ENCODE results near the gene ABCC8. TPM values are rescaled to one million over a fixed set of nuclear protein-coding genes. Genes with fewer than 3 reads are reported as not detected.

ABCC8 gene
- polyA plus RNA-seq, 3 donors = not detected

DNA sequence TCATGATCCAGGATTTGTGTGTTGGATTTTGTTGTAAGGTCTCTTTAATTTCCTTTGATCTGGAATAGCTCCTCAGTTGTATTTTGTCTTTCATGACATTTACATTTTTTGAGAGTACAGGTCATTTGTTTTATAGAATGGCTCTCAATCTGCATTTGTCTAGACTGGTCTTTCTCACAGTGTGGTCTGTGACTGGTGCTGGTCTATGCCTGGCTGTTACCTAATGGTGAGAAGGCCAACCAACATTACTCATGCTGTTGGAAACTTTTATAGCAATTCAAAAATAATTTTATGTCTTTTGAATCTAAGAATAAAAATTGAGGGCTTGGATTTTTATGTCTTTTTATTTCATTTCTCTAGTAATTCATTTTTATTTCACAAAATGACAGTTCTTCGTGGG lies 129.0 kb downstream of the ABCC8 start:
- TF ChIP-seq, protein P1, sequence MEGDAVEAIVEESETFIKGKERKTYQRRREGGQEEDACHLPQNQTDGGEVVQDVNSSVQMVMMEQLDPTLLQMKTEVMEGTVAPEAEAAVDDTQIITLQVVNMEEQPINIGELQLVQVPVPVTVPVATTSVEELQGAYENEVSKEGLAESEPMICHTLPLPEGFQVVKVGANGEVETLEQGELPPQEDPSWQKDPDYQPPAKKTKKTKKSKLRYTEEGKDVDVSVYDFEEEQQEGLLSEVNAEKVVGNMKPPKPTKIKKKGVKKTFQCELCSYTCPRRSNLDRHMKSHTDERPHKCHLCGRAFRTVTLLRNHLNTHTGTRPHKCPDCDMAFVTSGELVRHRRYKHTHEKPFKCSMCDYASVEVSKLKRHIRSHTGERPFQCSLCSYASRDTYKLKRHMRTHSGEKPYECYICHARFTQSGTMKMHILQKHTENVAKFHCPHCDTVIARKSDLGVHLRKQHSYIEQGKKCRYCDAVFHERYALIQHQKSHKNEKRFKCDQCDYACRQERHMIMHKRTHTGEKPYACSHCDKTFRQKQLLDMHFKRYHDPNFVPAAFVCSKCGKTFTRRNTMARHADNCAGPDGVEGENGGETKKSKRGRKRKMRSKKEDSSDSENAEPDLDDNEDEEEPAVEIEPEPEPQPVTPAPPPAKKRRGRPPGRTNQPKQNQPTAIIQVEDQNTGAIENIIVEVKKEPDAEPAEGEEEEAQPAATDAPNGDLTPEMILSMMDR (IDR thresholded peaks at IDR 0.05) = no peak
- H3K4me1 ChIP-seq (ENCODE audit: control insufficient read depth in 1 of 2, insufficient read depth in 2 of 2, low read length in 2 of 2) = peaks cover 12 to 16% of the 10 kb centered on the region in 2 donors
- peaks cover 0 to 2% (median 0%) of the 10 kb centered on the region in 7 donors for H3K9me3 Mint-ChIP-seq
- H3K27me3 Mint-ChIP-seq (ENCODE audit: low read depth in 3 of 3) = peaks cover 4 to 14% (median 9%) of the 10 kb centered on the region in 3 donors
- H3K4me3 ChIP-seq (replicated peaks in 1 of 3; ENCODE audit: low read depth in 2 of 3, low read length in 3 of 3) = no peak overlapping the region
- no peaks in the 10 kb centered on the region for H3K79me2 ChIP-seq (ENCODE audit: insufficient read depth, low read length)
- intact Hi-C loops (cut with micrococcal nuclease) = no loop called here
- H4K20me1 ChIP-seq (ENCODE audit: insufficient read depth, low read length) = no peaks in the 10 kb centered on the region
- H3K27me3 ChIP-seq (ENCODE audit: control insufficient read depth in 2 of 2, insufficient read depth in 2 of 2, low read length in 2 of 2) = peaks cover 0 to 8% of the 10 kb centered on the region in 2 donors
- peaks cover 0 to 13% of the 10 kb centered on the region in 2 donors for H3K36me3 ChIP-seq (replicated peaks in 1 of 2; ENCODE audit: control insufficient read depth in 1 of 2, insufficient read depth in 2 of 2, low read length in 2 of 2)
- no peak overlapping the region for H2AFZ ChIP-seq (ENCODE audit: insufficient read depth, low read depth, low read length, poor library complexity, severe bottlenecking)
- no peak overlapping the region for H3K27ac Mint-ChIP-seq
- H3K4me1 Mint-ChIP-seq = peaks cover 13% of the 10 kb centered on the region
- no peak overlapping the region for H3K4me2 ChIP-seq (replicated peaks; ENCODE audit: extremely low read depth, low read length, poor library complexity, severe bottlenecking)
- WGBS (ENCODE audit: insufficient coverage) = no CpG with 5 or more reads among the region's 1 CpG
- H3K9ac ChIP-seq (ENCODE audit: insufficient read depth, low read length, poor library complexity, severe bottlenecking) = no peak overlapping the region
- H3K27ac ChIP-seq (ENCODE audit: low read depth in 1 of 2, low read length in 2 of 2) = no peak overlapping the region
- H3K9me3 ChIP-seq (replicated peaks in 1 of 2; ENCODE audit: control insufficient read depth in 1 of 2, insufficient read depth in 1 of 2, low read length in 2 of 2) = no peaks in the 10 kb centered on the region
- peaks cover 1 to 9% of the 10 kb centered on the region in 2 donors for H3K36me3 Mint-ChIP-seq
- no peak overlapping the region for H3K4me3 Mint-ChIP-seq
- no peak for DNase-seq

DNA sequence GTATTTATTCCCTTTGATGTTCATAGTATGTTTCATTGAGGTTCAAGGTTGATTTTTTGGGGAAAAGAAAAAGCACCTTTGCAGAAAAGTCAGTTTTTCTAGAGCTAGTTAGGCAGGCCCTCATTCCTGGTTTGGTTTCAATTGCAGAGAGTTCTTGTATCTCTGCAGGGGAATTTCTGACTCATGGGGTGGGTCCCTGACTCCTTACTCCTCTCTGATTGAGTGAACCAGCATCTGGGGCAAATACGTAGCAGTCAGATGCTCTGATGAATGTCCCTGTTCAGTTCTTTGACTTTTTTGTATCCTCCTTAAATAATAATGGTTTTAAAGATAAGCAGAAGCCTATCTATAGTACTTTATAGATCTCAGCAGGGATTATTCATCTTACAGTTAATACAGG lies 132.7 kb downstream of the ABCC8 start:
- H3K9me3 ChIP-seq (replicated peaks in 1 of 2; ENCODE audit: control insufficient read depth in 1 of 2, insufficient read depth in 1 of 2, low read length in 2 of 2) = no peaks in the 10 kb centered on the region
- Mint-ChIP-seq H3K27me3 (ENCODE audit: low read depth in 3 of 3) (no peaks in the 10 kb centered on the region), H3K4me1 (no peaks in the 10 kb centered on the region), H3K9me3 (no peaks in the 10 kb centered on the region), H3K4me3 (no peak overlapping the region), H3K27ac (no peak overlapping the region), H3K36me3 (peaks cover 5 to 13% of the 10 kb centered on the region in 2 donors)
- H3K9ac ChIP-seq (ENCODE audit: insufficient read depth, low read length, poor library complexity, severe bottlenecking) = no peak overlapping the region
- no peak for DNase-seq
- H3K27me3 ChIP-seq (ENCODE audit: control insufficient read depth in 2 of 2, insufficient read depth in 2 of 2, low read length in 2 of 2) = no peaks in the 10 kb centered on the region
- intact Hi-C loops (cut with micrococcal nuclease) = no loop called here
- no peak overlapping the region for H3K4me3 ChIP-seq (replicated peaks in 1 of 3; ENCODE audit: low read depth in 2 of 3, low read length in 3 of 3)
- peaks cover 0 to 13% of the 10 kb centered on the region in 2 donors for H3K36me3 ChIP-seq (replicated peaks in 1 of 2; ENCODE audit: control insufficient read depth in 1 of 2, insufficient read depth in 2 of 2, low read length in 2 of 2)
- H3K4me2 ChIP-seq (replicated peaks; ENCODE audit: extremely low read depth, low read length, poor library complexity, severe bottlenecking) = no peak overlapping the region
- no peak overlapping the region for H3K27ac ChIP-seq (ENCODE audit: low read depth in 1 of 2, low read length in 2 of 2)
- no peak overlapping the region for H2AFZ ChIP-seq (ENCODE audit: insufficient read depth, low read depth, low read length, poor library complexity, severe bottlenecking)
- H3K4me1 ChIP-seq (ENCODE audit: control insufficient read depth in 1 of 2, insufficient read depth in 2 of 2, low read length in 2 of 2) = no peaks in the 10 kb centered on the region
- no peaks in the 10 kb centered on the region for H3K79me2 ChIP-seq (ENCODE audit: insufficient read depth, low read length)
- TF ChIP-seq, protein P1 (IDR thresholded peaks at IDR 0.05) = no peak
- no peaks in the 10 kb centered on the region for H4K20me1 ChIP-seq (ENCODE audit: insufficient read depth, low read length)
- no CpG with 5 or more reads among the region's 1 CpG for WGBS (ENCODE audit: insufficient coverage)

Data from CD14-positive monocyte (primary cell).